ENCODE data around the gene LNX1. TPM values are rescaled to one million over a fixed set of nuclear protein-coding genes. Genes with fewer than 3 reads are reported as not detected.

LNX1 gene
- polyA plus RNA-seq, 2 of the 4 experiments (the other 2 are of a cell fraction) = 0.04 to 0.14 TPM

DNA sequence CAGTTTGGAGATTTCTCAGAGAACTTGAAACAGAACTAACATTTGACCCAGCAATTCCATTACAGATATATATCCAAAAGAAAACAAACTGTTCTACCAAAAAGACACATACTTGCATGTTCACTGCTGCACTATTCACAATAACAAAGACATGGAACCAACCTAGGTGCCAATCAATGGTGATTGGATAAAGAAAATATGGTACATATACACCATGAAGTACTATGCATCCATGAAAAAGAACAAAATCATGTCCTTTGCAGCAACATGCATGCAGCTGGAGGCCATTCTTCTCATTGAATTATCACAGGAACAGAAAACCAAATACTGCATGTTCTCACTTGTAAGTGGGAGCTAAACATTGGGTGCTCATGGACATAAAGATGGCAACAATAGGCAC is 47.6 kb upstream of the LNX1 start:
- ATAC-seq (no peak), FAIRE-seq (no peak), DNase-seq (ENCODE audit: low read depth in 1 of 2, low spot score in 1 of 2) (no peak)
- Histone ChIP-seq H3K27ac (no peak overlapping the region), H3K4me2 (no peak overlapping the region), H3K9me3 (no peaks in the 10 kb centered on the region), H3K4me3 (no peak overlapping the region), H3K4me1 (no peaks in the 10 kb centered on the region)
- TF ChIP-seq KDM1A (IDR thresholded peaks at IDR 0.05; ENCODE audit: low read depth) (no peak), MYC (IDR thresholded peaks at IDR 0.05; ENCODE audit: borderline replicate concordance, low read length) (no peak), KDM5A (IDR thresholded peaks at IDR 0.05) (no peak), RFX5 (IDR thresholded peaks at IDR 0.05) (no peak), JUN (IDR thresholded peaks at IDR 0.05) (no peak), CBX8 (IDR thresholded peaks at IDR 0.05) (no peak), EHMT2 (IDR thresholded peaks at IDR 0.05; ENCODE audit: low read depth) (no peak), BHLHE40 (IDR thresholded peaks at IDR 0.05; ENCODE audit: low read depth, low read length) (no peak), EP300 (IDR thresholded peaks at IDR 0.05) (no peak), POLR2AphosphoS2 (conservative IDR thresholded peaks at IDR 0.05; ENCODE audit: low read length) (no peak), GATA3 (IDR thresholded peaks at IDR 0.05; ENCODE audit: borderline replicate concordance) (no peak), FOSB (CRISPR knock-in tag; IDR thresholded peaks at IDR 0.05) (no peak), MAZ (IDR thresholded peaks at IDR 0.05; ENCODE audit: borderline replicate concordance, low read depth, low read length) (no peak), TP53 (CRISPR knock-in tag; IDR thresholded peaks at IDR 0.05) (no peak)
- TF ChIP-seq, protein P1, sequence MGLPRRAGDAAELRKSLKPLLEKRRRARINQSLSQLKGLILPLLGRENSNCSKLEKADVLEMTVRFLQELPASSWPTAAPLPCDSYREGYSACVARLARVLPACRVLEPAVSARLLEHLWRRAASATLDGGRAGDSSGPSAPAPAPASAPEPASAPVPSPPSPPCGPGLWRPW (IDR thresholded peaks at IDR 0.05) = no peak
- TF ChIP-seq, protein P2, sequence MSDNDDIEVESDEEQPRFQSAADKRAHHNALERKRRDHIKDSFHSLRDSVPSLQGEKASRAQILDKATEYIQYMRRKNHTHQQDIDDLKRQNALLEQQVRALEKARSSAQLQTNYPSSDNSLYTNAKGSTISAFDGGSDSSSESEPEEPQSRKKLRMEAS (IDR thresholded peaks at IDR 0.05) = no peak
- TF ChIP-seq, protein P3, sequence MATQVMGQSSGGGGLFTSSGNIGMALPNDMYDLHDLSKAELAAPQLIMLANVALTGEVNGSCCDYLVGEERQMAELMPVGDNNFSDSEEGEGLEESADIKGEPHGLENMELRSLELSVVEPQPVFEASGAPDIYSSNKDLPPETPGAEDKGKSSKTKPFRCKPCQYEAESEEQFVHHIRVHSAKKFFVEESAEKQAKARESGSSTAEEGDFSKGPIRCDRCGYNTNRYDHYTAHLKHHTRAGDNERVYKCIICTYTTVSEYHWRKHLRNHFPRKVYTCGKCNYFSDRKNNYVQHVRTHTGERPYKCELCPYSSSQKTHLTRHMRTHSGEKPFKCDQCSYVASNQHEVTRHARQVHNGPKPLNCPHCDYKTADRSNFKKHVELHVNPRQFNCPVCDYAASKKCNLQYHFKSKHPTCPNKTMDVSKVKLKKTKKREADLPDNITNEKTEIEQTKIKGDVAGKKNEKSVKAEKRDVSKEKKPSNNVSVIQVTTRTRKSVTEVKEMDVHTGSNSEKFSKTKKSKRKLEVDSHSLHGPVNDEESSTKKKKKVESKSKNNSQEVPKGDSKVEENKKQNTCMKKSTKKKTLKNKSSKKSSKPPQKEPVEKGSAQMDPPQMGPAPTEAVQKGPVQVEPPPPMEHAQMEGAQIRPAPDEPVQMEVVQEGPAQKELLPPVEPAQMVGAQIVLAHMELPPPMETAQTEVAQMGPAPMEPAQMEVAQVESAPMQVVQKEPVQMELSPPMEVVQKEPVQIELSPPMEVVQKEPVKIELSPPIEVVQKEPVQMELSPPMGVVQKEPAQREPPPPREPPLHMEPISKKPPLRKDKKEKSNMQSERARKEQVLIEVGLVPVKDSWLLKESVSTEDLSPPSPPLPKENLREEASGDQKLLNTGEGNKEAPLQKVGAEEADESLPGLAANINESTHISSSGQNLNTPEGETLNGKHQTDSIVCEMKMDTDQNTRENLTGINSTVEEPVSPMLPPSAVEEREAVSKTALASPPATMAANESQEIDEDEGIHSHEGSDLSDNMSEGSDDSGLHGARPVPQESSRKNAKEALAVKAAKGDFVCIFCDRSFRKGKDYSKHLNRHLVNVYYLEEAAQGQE (IDR thresholded peaks at IDR 0.05) = no peak
- TF ChIP-seq, protein P4, sequence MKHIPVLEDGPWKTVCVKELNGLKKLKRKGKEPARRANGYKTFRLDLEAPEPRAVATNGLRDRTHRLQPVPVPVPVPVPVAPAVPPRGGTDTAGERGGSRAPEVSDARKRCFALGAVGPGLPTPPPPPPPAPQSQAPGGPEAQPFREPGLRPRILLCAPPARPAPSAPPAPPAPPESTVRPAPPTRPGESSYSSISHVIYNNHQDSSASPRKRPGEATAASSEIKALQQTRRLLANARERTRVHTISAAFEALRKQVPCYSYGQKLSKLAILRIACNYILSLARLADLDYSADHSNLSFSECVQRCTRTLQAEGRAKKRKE (CRISPR knock-in tag; IDR thresholded peaks at IDR 0.05; ENCODE audit: low read depth) = no peak
- ChIA-PET POLR2A (no interaction called here), CTCF (no interaction called here)

DNA sequence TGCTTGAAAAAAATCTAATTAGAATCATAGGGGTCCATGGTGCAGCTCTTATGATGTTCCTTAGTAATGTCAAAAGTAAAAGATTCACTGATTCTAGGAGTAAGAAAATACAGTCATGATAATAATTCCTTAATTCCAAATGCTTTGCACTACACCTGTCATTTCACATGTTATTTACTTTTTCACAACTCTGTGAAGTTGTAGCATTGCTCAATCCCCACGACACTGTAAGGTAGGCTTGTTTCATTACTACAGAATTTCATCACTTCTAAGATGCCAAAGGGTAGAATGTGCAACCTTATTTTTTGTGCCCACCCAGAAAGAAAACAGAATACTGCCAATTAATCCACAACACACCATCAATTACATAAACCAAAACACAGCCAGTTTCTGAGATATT is 46.1 kb upstream of the LNX1 start:
- Histone ChIP-seq H3K27ac (no peak overlapping the region), H3K4me3 (no peak overlapping the region), H3K9me3 (no peaks in the 10 kb centered on the region), H3K4me1 (no peaks in the 10 kb centered on the region), H3K4me2 (no peak overlapping the region)
- CTCF ChIA-PET = no interaction called here
- 0% methylated on average over 1 of the region's 1 CpG for WGBS (ENCODE audit: missing lambda C conversion rate)
- no peak for FAIRE-seq
- TF ChIP-seq, protein P3 (IDR thresholded peaks at IDR 0.05) = no peak
- TF ChIP-seq, protein P5, sequence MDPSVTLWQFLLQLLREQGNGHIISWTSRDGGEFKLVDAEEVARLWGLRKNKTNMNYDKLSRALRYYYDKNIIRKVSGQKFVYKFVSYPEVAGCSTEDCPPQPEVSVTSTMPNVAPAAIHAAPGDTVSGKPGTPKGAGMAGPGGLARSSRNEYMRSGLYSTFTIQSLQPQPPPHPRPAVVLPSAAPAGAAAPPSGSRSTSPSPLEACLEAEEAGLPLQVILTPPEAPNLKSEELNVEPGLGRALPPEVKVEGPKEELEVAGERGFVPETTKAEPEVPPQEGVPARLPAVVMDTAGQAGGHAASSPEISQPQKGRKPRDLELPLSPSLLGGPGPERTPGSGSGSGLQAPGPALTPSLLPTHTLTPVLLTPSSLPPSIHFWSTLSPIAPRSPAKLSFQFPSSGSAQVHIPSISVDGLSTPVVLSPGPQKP (IDR thresholded peaks at IDR 0.05; ENCODE audit: low read depth, low read length) = no peak
- TF ChIP-seq EHMT2 (IDR thresholded peaks at IDR 0.05; ENCODE audit: low read depth) = no peak
- TF ChIP-seq, protein P6, sequence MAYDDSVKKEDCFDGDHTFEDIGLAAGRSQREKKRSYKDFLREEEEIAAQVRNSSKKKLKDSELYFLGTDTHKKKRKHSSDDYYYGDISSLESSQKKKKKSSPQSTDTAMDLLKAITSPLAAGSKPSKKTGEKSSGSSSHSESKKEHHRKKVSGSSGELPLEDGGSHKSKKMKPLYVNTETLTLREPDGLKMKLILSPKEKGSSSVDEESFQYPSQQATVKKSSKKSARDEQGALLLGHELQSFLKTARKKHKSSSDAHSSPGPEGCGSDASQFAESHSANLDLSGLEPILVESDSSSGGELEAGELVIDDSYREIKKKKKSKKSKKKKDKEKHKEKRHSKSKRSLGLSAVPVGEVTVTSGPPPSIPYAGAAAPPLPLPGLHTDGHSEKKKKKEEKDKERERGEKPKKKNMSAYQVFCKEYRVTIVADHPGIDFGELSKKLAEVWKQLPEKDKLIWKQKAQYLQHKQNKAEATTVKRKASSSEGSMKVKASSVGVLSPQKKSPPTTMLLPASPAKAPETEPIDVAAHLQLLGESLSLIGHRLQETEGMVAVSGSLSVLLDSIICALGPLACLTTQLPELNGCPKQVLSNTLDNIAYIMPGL (CRISPR knock-in tag; IDR thresholded peaks at IDR 0.05; ENCODE audit: borderline replicate concordance) = no peak
- TF ChIP-seq HDAC2 (IDR thresholded peaks at IDR 0.05) = no peak
- no peak for ATAC-seq
- POLR2A ChIA-PET = no interaction called here
- DNase-seq (ENCODE audit: low read depth in 1 of 2, low spot score in 1 of 2) = no peak
